Measurements from ENCODE around the gene UNC13D. TPM values are rescaled to one million over a fixed set of nuclear protein-coding genes. Genes with fewer than 3 reads are reported as not detected.

The UNC13D gene
- total and polyA plus RNA-seq, 8 donors, result 4.7 to 29.0 (median 12.6) TPM

DNA sequence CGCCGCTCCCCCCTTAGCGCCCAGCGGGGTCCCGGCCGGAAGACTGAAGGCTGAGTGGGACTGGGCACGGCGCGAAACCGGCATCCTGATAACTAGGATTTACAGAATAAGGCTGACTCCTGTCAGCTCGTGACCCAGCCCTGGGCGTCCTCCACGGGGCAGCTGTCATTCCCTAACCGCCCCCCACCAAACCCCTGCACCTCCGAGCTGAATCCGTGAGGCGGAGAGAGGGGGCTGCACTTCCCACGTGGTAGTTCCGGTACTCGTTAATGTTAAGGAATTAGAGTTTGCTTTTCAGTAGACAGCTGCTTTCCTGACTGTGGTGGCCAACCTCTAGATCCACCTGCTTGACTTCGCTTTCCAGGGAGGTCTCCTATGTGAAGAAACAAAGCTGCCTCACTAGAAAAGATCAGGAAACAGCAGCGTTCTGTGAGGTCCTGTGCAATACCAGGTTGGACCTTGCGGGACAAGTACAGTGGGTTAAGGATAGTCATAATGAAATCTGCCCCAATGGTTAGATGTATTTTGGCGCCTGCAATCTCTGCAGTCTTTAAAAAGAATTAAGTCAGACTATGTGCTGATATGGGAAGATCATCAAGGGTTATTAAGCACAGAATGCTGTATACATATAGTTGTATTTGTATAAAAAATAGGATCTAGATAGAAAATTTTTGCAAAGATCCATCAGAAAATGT is 12.0 kb upstream of the UNC13D start:
- Histone ChIP-seq H3K9me3 (no peaks in the 10 kb centered on the region), H3K27ac (peak overlapping the region; percentile 95 to 100 (median 96)), H3K36me3 (peaks cover 0 to 8% (median 4%) of the 10 kb centered on the region in 3 donors), H3K4me1 (peaks cover 7 to 13% (median 11%) of the 10 kb centered on the region in 3 donors), H3K27me3 (no peaks in the 10 kb centered on the region), H3K4me3 (peak overlapping the region; percentile 75 to 95 (median 86))
- no peak for DNase-seq
- TF ChIP-seq, protein P1, sequence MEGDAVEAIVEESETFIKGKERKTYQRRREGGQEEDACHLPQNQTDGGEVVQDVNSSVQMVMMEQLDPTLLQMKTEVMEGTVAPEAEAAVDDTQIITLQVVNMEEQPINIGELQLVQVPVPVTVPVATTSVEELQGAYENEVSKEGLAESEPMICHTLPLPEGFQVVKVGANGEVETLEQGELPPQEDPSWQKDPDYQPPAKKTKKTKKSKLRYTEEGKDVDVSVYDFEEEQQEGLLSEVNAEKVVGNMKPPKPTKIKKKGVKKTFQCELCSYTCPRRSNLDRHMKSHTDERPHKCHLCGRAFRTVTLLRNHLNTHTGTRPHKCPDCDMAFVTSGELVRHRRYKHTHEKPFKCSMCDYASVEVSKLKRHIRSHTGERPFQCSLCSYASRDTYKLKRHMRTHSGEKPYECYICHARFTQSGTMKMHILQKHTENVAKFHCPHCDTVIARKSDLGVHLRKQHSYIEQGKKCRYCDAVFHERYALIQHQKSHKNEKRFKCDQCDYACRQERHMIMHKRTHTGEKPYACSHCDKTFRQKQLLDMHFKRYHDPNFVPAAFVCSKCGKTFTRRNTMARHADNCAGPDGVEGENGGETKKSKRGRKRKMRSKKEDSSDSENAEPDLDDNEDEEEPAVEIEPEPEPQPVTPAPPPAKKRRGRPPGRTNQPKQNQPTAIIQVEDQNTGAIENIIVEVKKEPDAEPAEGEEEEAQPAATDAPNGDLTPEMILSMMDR (IDR thresholded peaks at IDR 0.05), result no peak
- ATAC-seq, result peak; percentile 13 to 33 (median 28)
- 2 to 3% methylated on average over 24 of the region's 24 CpGs for WGBS, 2 donors
- FAIRE-seq, result no peak
- intact Hi-C loops (cut with DNase I), result no loop called here

DNA sequence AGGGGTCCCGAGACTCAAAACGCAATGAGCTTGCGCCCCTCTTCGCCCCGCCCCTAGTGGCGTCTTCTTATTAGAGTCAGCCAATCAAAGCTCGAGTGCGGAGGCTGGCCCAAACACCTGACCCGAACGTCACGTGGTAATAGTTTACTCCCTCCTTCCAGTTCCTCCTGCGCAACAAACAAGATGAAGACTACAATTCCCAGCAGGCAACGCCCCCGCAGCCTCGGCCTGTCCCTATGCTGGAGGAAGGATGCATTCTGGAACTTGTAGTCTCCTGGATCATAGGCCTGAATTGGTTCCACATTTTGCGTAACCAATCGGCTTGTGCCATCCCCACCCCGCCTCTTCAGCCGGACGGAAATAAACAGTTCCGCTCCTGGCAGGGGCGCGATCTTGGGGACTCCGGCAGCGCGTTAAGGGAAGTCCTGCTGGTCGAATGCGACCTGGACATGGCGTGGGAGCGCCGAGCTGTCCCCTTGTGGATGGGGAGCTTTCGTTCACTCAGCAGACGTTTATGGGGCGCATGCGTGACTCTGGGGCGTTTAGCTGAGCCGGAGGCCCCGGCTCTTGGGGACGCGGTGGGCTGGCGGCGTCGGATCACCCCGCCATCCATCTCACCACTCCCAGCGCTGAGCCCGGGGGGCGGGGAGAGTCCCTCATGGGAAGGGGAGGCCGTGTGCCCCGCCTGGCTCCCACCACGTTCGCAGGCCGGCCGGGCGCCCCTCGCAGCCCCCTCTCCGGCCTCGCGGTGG is 11.3 kb upstream of the UNC13D start, which contains the start of gene WBP2:
WBP2 (minus strand) TSS at position 26 of the 752 bp plus-strand sequence. CDS start 38 bp downstream, outside the sequence.
- peaks cover 7 to 16% (median 11%) of the 10 kb centered on the region in 3 donors for H3K4me1 ChIP-seq
- peak within 1 kb of the TSS; percentile 95 to 100 (median 96) for H3K27ac ChIP-seq
- H3K9me3 ChIP-seq, result no peaks in the 10 kb centered on the region
- TF ChIP-seq, protein P1 (IDR thresholded peaks at IDR 0.05), result no peak
- DNase-seq, result peak; percentile 92 to 99 (median 98)
- 0% methylated on average over 58 of the region's 58 CpGs for WGBS, 2 donors
- FAIRE-seq, result peak; percentile 93
- intact Hi-C loops (cut with DNase I), result no loop called here
- H3K4me3 ChIP-seq, result peak within 1 kb of the TSS; percentile 75 to 95 (median 86)
- peaks cover 0 to 15% (median 9%) of the 10 kb centered on the region in 3 donors for H3K36me3 ChIP-seq
- ATAC-seq, result peak; percentile 85 to 93 (median 90)
- H3K27me3 ChIP-seq, result no peaks in the 10 kb centered on the region

DNA sequence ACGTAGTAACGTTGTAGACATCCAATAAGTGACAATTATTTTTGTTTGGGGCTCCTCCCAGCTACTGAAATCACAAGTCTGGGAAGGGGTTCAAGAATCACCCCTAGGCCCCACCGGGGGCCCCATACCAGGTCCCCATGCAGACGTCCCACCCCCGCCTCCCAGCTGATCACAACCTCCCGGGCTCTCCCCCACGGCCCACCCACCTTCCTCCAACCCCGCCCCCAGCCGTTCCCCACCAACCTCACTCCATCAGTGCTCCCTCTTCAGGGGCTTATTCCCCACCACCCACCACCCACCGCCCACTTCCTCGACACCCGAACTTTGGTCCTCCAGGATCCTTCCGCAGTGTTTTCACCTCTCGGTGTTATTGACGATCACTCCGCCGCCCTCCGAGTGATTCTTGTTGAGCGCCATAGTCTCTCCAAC is 10.7 kb upstream of the UNC13D start:
- Histone ChIP-seq H3K36me3 (peaks cover 0 to 19% (median 11%) of the 10 kb centered on the region in 3 donors), H3K27ac (peak overlapping the region; percentile 84 to 100 (median 96)), H3K4me3 (peak overlapping the region; percentile 31 to 87 (median 50)), H3K9me3 (no peaks in the 10 kb centered on the region), H3K27me3 (no peaks in the 10 kb centered on the region), H3K4me1 (peaks cover 7 to 16% (median 11%) of the 10 kb centered on the region in 3 donors)
- FAIRE-seq, result no peak
- 1 to 2% methylated on average over 19 of the region's 19 CpGs for WGBS, 2 donors
- TF ChIP-seq, protein P1 (IDR thresholded peaks at IDR 0.05), result no peak
- ATAC-seq, result peak; percentile 1 to 15 (median 6)
- intact Hi-C loops (cut with DNase I), result no loop called here
- DNase-seq, result peak in 3 of 6 donors; percentile 52 to 77 (median 69)

DNA sequence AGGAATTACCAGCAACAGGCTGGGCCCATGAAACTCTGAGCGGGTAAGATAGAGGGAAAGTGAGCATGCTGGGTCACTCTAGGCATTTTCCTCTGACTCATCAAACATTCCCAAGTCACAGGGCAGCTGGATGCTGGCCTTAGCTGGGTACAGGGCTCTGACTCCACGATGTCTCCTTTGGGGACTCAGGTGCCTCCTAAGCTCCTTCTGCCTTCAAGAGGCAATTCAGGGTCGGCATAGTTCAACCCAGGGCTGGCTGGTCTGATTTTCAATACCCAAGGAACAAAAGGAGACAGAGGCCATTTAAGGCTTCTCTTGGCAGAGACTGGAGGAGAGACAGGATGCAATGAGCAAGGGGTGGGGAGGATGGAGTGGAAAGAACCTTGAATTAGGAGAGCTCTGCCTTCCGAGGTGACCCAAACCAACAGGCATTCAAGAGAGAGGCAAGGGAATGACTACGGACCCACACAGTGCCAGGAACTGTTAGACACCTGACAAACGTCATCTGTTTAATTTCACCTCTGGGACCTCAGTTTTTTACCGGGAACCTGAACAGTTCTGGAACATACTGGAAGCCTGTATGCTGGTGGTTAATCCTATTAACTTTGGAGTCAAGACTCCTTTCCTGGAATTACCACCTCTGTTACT is 10.0 kb upstream of the UNC13D start:
- ATAC-seq (peak; percentile 24 to 55 (median 35)), FAIRE-seq (no peak), DNase-seq (peak in 3 of 6 donors; percentile 57 to 62 (median 60))
- TF ChIP-seq, protein P1 (IDR thresholded peaks at IDR 0.05), result no peak
- H3K4me1 ChIP-seq, result peaks cover 12 to 19% (median 13%) of the 10 kb centered on the region in 3 donors
- intact Hi-C loops (cut with DNase I), result no loop called here
- peak overlapping the region; percentile 84 to 100 (median 96) for H3K27ac ChIP-seq
- H3K9me3 ChIP-seq, result no peaks in the 10 kb centered on the region
- 7 to 13% methylated on average over 7 of the region's 7 CpGs for WGBS, 2 donors
- peaks cover 0 to 25% (median 16%) of the 10 kb centered on the region in 3 donors for H3K36me3 ChIP-seq
- H3K27me3 ChIP-seq, result no peaks in the 10 kb centered on the region
- peak overlapping the region; percentile 31 to 87 (median 50) for H3K4me3 ChIP-seq

All from pancreas (tissue), 10 donors.